GM21390 (cell line): Measurements from ENCODE around the gene ATPAF1.
"Not testable (repeated sequence)": the region's sequence is repeated elsewhere in the genome, so short reads cannot be mapped to it uniquely, and the experiment has no call there.

Experiments
- ATAC-seq: cut with Tn5 transposase; IDR thresholded peaks from one replicate; pipeline ENCODE4 v1.9.1; 2021; ENCODE audit not compliant: unreplicated experiment

Gene ATPAF1

DNA sequence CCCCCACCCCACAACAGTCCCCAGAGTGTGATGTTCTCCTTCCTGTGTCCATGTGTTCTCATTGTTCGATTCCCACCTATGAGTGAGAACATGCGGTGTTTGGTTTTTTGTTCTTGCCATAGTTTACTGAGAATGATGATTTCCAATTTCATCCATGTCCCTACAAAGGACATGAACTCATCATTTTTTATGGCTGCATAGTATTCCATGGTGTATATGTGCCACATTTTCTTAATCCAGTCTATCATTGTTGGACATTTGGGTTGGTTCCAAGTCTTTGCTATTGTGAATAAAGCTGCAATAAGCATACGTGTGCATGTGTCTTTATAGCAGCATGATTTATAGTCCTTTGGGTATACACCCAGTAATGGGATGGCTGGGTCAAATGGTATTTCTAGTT, 17.0 kb downstream of the ATPAF1 start:
- not testable (repeated sequence) for ATAC-seq

DNA sequence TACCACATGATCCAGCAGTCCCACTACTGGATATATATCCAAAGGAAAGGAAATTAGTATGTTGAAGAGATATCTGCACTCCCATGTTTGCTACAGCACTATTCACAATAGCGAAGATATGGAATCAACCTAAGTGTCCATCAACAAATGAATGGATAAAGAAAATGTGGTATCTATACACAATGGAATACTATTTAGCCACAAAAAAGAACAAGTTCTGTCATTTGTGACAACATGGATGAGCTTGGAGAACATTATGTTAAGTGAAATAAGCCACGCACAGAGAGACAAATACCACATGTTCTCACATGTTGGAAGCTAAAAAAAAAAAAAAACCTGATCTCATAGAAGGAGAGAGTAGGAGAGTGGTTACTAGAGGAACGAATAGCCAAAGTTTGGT, 17.7 kb downstream of the ATPAF1 start:
- ATAC-seq, result no peak

GRCh38 chr1:46649764-46650163, 18.4 kb downstream of the ATPAF1 start:
- ATAC-seq, result no peak

DNA sequence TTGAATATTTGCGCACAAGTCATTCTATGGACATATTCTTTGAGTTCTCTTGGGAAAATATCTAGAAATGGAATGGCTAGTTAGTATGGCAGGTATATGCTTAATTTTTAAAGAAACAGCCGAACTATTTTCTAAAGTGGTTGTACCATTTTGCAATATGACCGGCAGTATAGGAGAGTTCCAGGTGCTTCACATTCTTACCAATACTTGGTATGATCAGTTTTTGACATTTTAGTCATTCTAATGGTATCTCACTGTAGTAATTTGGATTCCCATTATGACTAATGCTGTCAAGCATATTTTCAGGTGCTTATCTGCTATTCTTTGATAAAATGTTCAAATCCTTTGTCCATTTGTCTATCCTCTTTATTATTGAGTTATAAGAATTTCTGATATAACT, 20.6 kb downstream of the ATPAF1 start:
- no peak for ATAC-seq

DNA sequence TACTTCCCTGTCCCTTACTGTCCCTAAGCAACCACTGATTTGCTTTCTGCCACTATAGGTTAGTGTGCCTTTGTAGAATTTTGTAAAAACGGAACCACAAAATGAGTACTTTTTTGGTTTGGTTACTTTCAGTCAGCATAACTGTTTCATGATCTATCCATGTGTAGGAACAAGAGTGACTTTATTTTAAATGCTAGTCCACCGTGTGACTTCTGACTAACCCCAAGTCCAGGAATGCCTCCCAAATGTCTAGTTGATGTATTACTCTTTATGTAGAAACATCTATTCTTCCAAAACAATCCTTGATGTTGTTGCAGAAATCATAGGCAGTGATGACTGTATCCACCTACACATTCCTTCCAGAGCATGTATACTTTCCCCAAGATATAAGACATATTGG, 21.3 kb downstream of the ATPAF1 start:
- no peak for ATAC-seq

DNA sequence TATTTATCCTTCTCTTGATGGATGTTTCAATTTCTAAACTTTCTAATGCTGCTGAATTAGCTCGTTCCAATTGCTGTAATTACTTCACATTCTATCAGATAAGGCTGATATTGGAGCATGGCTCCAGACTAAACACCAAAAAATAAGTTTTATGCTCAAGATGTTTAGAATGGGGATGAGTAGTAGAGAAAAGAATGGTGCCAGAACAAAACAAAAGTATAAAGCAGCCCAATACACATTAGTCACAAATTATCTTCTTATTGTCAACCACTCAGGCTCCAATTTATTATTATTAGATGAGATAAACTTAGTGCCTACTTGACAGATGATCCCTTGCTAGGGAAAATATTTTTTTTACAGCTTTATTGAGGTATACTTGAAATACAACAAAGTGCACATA, 21.8 kb downstream of the ATPAF1 start:
- no peak for ATAC-seq

DNA sequence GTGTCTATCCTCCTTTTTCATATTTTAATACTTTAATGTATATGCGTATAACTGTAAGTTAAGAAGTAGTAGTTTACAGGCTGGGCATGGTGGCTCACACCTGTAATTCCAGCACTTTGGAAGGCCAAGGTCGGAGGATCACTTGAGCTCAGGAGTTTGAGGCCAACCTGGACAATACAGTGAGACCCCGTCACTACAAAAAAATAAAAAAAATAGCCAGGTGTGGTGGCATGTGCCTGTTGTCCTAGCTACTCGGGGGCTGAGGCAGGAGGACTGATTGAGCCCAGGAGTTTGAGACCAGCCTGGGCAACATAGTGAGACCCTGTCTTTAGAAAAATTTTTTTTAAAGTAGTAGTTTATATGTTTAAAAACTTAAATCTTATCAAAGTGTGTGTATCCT, 22.3 kb downstream of the ATPAF1 start:
- no peak for ATAC-seq

GRCh38 chr1:46643368-46643775, 24.8 kb downstream of the ATPAF1 start:
- ATAC-seq, result no peak

- ATAC-seq, result no peak
Measured at GRCh38 chr1:46642115-46642680, 26.0 kb downstream of the ATPAF1 start.

- no peak for ATAC-seq
Measured at GRCh38 chr1:46639547-46639946, 28.6 kb downstream of the ATPAF1 start.

- no peak for ATAC-seq
Measured at GRCh38 chr1:46638921-46639320, 29.2 kb downstream of the ATPAF1 start.

DNA sequence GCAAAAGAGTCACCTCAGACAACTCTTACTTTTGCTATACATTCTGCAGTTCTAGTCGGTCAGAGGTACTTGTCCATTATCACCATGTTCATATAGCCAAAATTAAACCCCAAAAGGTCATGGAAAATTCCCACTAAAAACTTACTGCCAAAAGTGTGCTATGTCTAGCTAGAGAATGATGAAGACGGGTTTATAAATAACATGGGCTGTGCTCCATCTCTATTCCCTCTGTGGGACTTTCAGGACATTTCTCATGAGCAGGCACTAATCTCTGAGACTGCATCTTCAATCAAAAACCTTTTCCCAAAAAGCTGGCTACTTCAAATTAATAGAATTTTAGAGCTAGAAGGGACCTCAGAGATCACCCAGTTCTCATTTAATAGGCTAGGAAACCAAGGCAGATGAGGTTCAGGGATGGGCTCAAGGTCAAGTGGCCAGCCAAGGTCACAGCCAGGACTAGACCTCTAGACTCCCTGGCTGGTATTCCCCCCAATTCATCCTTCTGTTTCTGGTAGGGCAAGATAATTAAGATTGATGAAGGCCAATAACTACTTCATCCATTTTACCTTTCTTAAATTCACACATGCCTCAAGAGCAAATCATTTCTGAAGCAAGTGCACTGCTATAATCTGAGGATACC, 30.6 kb downstream of the ATPAF1 start:
- ATAC-seq, result no peak

- ATAC-seq, result no peak
Measured at GRCh38 chr1:46635205-46635604, 33.0 kb downstream of the ATPAF1 start.

- ATAC-seq, result no peak
Measured at GRCh38 chr1:46630719-46631118, 37.4 kb downstream of the ATPAF1 start.

GRCh38 chr1:46623743-46624644, 44.2 kb downstream of the ATPAF1 start:
- no peak for ATAC-seq

DNA sequence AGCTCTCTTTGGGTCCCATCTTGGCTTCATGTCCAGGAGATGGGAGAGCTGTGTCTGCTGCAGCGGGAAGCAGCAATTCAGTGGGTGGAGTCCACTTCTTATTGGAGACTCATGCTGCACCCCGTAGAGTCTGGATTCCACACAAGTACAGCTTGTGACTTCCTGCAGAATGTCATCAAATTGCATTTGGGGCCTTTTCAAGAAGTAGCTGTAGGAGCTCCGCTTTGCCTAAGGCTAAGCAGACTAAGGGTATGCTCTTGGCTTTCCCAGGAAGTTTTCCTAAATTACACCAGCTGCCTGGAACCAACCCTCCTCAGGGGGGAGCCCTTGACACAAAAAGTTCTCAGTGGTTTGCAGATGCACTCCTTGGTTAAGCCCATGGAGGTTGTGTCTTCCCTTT, 45.8 kb downstream of the ATPAF1 start:
- ATAC-seq, result no peak

- no peak for ATAC-seq
Measured at GRCh38 chr1:46621930-46622329, 46.2 kb downstream of the ATPAF1 start.

DNA sequence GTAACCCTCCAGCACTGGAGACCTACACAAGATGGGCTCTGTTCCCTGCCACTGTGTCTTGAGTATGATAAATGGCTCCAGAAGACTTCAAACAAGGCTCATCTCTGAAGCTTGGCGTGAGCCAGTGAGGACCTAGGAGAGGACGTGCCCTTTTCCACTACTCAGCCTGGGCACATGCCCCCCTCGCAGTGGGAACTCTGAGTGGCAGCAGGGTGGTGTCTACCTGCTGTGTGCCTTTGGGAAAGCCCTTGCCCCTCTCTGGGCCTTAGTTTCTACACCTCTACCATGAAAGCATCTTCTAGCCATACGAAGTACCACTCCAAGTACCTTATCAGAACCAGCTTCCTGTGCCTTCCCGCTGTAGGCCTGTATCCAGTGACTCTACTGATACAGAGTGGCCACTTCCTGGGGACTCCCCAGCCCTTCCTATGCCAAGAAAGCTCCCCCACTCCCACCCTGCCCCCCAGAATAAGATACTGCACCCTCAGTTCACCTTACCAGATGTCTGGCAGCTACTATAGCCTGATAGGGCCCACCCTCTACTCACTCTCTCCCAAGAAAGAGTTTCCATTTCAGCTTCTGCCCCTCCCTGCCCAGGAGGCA, 48.4 kb downstream of the ATPAF1 start:
- ATAC-seq, result no peak

GRCh38 chr1:46618754-46619415, 49.3 kb downstream of the ATPAF1 start:
- no peak for ATAC-seq

- ATAC-seq, result no peak
Measured at GRCh38 chr1:46617833-46618232, 50.3 kb downstream of the ATPAF1 start.

DNA sequence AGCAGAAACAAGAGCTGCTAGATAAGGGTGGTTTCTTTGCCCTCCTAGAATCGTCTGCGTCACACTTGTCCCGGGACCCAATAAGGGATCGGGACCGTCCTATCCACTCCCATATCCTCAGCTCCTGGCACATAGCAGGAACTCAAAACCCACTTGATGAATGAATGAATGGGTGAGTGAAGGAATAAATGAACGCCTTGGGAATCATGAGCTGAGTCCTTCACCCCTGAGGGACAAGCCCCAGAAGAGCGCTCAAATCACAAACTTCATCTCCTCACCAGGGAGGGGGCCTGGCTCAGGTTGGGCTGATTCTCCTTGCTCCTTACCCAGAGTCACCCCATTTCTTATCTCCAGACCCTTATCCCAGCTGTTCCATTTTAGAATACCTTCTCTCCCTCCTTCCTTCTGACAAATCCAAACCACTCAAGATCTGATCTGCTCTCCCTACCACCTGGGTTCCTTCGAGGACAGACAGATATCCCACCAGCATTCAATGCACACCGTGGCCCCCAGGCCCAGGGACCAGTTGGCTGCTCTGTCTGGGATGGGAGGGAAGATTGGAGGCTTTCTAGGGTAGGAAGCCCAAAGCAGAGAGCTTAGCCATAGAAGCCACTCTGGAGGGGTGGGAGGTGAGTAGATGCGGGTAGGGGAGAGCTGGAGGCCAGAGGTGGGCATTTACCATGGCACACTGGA, 50.9 kb downstream of the ATPAF1 start:
- no peak for ATAC-seq
